GM04504 (cell line): ENCODE results near the gene BEX4.

ENCODE experiments used
- DNase-seq: peaks from one replicate; pipeline ENCODE4 v3.0.0-alpha.2; 2012; ENCODE audit warnings: low read depth

BEX4 gene

GRCh38 chrX:103236296-103236695 lies 21.4 kb downstream of the BEX4 start:
- no peak for DNase-seq

- DNase-seq: no peak
These were observed 25.2 kb downstream of the BEX4 start for GRCh38 chrX:103240155-103240554.

- DNase-seq: no peak
These were observed 33.6 kb downstream of the BEX4 start for GRCh38 chrX:103248553-103248952.

GRCh38 chrX:103249805-103250204 lies 34.9 kb downstream of the BEX4 start:
- DNase-seq: no peak

GRCh38 chrX:103250977-103251376 lies 36.1 kb downstream of the BEX4 start:
- DNase-seq: no peak

GRCh38 chrX:103253608-103254007 lies 38.7 kb downstream of the BEX4 start:
- no peak for DNase-seq

- DNase-seq: peak; percentile 9
These were observed 39.4 kb downstream of the BEX4 start for GRCh38 chrX:103254171-103254824.

GRCh38 chrX:103254921-103255493 lies 40.1 kb downstream of the BEX4 start, which contains the start of gene TCEAL8:
Gene TCEAL8 (minus strand): TSS chrX:103255155. CDS start chrX:103253979, 1,176 bp downstream.
- DNase-seq: peak; percentile 27

GRCh38 chrX:103256651-103257050 lies 41.7 kb downstream of the BEX4 start:
- no peak for DNase-seq

- no peak for DNase-seq
These were observed 43.4 kb downstream of the BEX4 start for GRCh38 chrX:103258275-103258674.
